Hindlimb muscle (tissue), 1 donor: Measurements from ENCODE around the gene ACVR2B. TPM values are rescaled to one million over a fixed set of nuclear protein-coding genes. Genes with fewer than 3 reads are reported as not detected.
A peak's percentile ranks its signal among the peaks of the same experiment; 100 is the strongest.
"Not testable (repeated sequence)": the region's sequence is repeated elsewhere in the genome, so short reads cannot be mapped to it uniquely, and the experiment has no call there.

ENCODE experiments used
- DNase-seq: peaks from one replicate; pipeline ENCODE4 v3.0.0-alpha.2; 2013
- polyA plus RNA-seq: library from polyadenylated mRNA; unstranded; fragments of 120-200 nt; gene quantifications from one replicate; pipeline ENCODE4 v1.2.1, GENCODE V29; 2013; ENCODE audit not compliant: insufficient read length

The ACVR2B gene
- 15.8 TPM for polyA plus RNA-seq

- peak; percentile 88 for DNase-seq
These were observed at the start of gene ACVR2B for GRCh38 chr3:38453075-38453912. Gene ACVR2B, plus strand, starts transcription at chr3:38453890. Its CDS starts 433 bp downstream, at chr3:38454323.

GRCh38 chr3:38404286-38404685 is 49.4 kb upstream of the ACVR2B start:
- DNase-seq: no peak

- no peak for DNase-seq
These were observed 42.1 kb upstream of the ACVR2B start for GRCh38 chr3:38411591-38411990.

GRCh38 chr3:38420758-38421157 is 32.9 kb upstream of the ACVR2B start:
- DNase-seq: not testable (repeated sequence)

- no peak for DNase-seq
These were observed 31.9 kb upstream of the ACVR2B start for GRCh38 chr3:38421679-38422336.

GRCh38 chr3:38426798-38427426 is 26.8 kb upstream of the ACVR2B start:
- DNase-seq: not testable (repeated sequence)

- not testable (repeated sequence) for DNase-seq
These were observed 20.6 kb upstream of the ACVR2B start for GRCh38 chr3:38432871-38433658.

GRCh38 chr3:38433661-38434060 is 20.0 kb upstream of the ACVR2B start:
- DNase-seq: not testable (repeated sequence)

GRCh38 chr3:38438436-38439069 is 15.1 kb upstream of the ACVR2B start:
- not testable (repeated sequence) for DNase-seq

- not testable (repeated sequence) for DNase-seq
These were observed 10.5 kb upstream of the ACVR2B start for GRCh38 chr3:38443205-38443604.

- no peak for DNase-seq
These were observed 7.5 kb upstream of the ACVR2B start for GRCh38 chr3:38446085-38446686.

GRCh38 chr3:38446812-38447211 is 6.9 kb upstream of the ACVR2B start:
- no peak for DNase-seq

- DNase-seq: no peak
These were observed 2.8 kb upstream of the ACVR2B start for GRCh38 chr3:38450853-38451252.

GRCh38 chr3:38453913-38454177 is 155 bp downstream of the ACVR2B start:
- DNase-seq: no peak

GRCh38 chr3:38454178-38454883 is 641 bp downstream of the ACVR2B start:
- peak; percentile 45 for DNase-seq

GRCh38 chr3:38454884-38455638 is 1.4 kb downstream of the ACVR2B start:
- DNase-seq: peak; percentile 23

- peak; percentile 24 for DNase-seq
These were observed 2.1 kb downstream of the ACVR2B start for GRCh38 chr3:38455639-38456430.

- no peak for DNase-seq
These were observed 3.7 kb downstream of the ACVR2B start for GRCh38 chr3:38457111-38458003.
